Tibial nerve (tissue), 3 donors: Measurements from ENCODE around the gene SPAG9.
"Not testable (repeated sequence)": the region's sequence is repeated elsewhere in the genome, so short reads cannot be mapped to it uniquely, and the experiment has no call there.

Experiments used
- EP300 ChIP-seq, 2 donors: sonication (generic); formaldehyde crosslinking; IDR thresholded peaks; one replicate each; pipeline ENCODE4 v1.6.1; 2017; ENCODE audit warnings: antibody characterized with exemption in 2 of 2, mild to moderate bottlenecking in 1 of 2
- POLR2A ChIP-seq, 2 donors: fragments of 450-650 bp; IDR thresholded peaks; one replicate each; pipeline ENCODE4 v1.6.1; 2017; ENCODE audit warnings: antibody characterized with exemption in 2 of 2, mild to moderate bottlenecking in 2 of 2, moderate library complexity in 2 of 2

DNA sequence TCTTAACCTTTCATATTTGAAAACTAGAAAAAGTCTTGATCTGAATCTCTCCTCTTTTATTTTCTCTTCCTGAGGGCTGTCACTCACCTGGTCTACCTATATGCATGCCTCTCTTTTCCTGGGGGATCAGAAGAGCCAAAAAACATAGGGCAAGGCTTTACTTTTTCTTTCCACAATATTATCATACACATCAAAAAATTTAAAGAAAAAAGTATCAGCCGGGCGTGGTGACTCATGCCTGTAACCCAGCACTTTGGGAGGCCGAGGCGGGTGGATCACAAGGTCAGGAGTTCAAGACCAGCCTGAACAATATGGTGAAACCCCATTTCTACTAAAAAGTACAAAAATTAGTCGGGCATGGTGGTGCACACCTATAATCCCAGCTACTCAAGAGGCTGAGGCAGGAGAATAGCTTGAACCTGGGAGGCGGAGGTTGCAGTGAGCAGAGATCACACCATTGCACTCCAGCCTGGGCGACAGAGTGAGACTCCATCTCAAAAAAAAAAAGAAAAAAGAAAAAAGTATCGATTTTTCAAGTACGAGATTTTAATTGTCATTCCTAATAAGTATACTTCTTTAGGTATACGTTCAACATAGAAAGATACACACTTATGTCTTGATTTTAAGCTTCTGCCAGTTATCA is 1.9 kb upstream of the SPAG9 start:
- TF ChIP-seq POLR2A, EP300 (IDR thresholded peaks at IDR 0.05): not testable (repeated sequence)
